Measurements from ENCODE around the gene LAMA3. TPM values are rescaled to one million over a fixed set of nuclear protein-coding genes. Genes with fewer than 3 reads are reported as not detected.
"Not testable (repeated sequence)": the region's sequence is repeated elsewhere in the genome, so short reads cannot be mapped to it uniquely, and the experiment has no call there.

LAMA3 gene
- total RNA-seq, 1 donor: 8.3 TPM

GRCh38 chr18:23714576-23714975 is 25.3 kb downstream of the LAMA3 start:
- Histone ChIP-seq H3K27me3 (ENCODE audit: insufficient read depth, low read length) (no peaks in the 10 kb centered on the region), H3K4me3 (ENCODE audit: insufficient read depth, low read length) (no peak overlapping the region), H2AFZ (ENCODE audit: low read length) (no peak overlapping the region), H3K4me2 (ENCODE audit: insufficient read depth, low read length) (no peak overlapping the region), H3K4me1 (ENCODE audit: insufficient read depth, low read length) (peaks cover 37% of the 10 kb centered on the region), H4K20me1 (ENCODE audit: insufficient read depth, low read length) (no peaks in the 10 kb centered on the region), H3K36me3 (ENCODE audit: insufficient read depth, low read length) (no peaks in the 10 kb centered on the region), H3K79me2 (ENCODE audit: insufficient read depth, low read length) (no peaks in the 10 kb centered on the region), H3K9me3 (ENCODE audit: low read depth, low read length) (no peaks in the 10 kb centered on the region), H3K27ac (ENCODE audit: low read depth, low read length) (no peak overlapping the region)
- TF ChIP-seq CTCF (IDR thresholded peaks at IDR 0.05; ENCODE audit: extremely low read depth, low read depth, low read length): no peak
- DNase-seq (ENCODE audit: insufficient read length, low spot score, missing footprints): no peak

GRCh38 chr18:23716079-23716478 is 26.8 kb downstream of the LAMA3 start:
- not testable (repeated sequence) for DNase-seq (ENCODE audit: insufficient read length, low spot score, missing footprints)
- peak overlapping the region; percentile 14 for H3K4me2 ChIP-seq (ENCODE audit: insufficient read depth, low read length)
- H3K4me1 ChIP-seq (ENCODE audit: insufficient read depth, low read length): peaks cover 37% of the 10 kb centered on the region

GRCh38 chr18:23716516-23716915 is 27.3 kb downstream of the LAMA3 start:
- no peak for TF ChIP-seq CTCF (IDR thresholded peaks at IDR 0.05; ENCODE audit: extremely low read depth, low read depth, low read length)
- H3K27me3 ChIP-seq (ENCODE audit: insufficient read depth, low read length): no peaks in the 10 kb centered on the region
- peak; percentile 94 for DNase-seq (ENCODE audit: insufficient read length, low spot score, missing footprints)
- no peak overlapping the region for H3K4me3 ChIP-seq (ENCODE audit: insufficient read depth, low read length)
- H4K20me1 ChIP-seq (ENCODE audit: insufficient read depth, low read length): no peaks in the 10 kb centered on the region
- H2AFZ ChIP-seq (ENCODE audit: low read length): no peak overlapping the region
- peaks cover 37% of the 10 kb centered on the region for H3K4me1 ChIP-seq (ENCODE audit: insufficient read depth, low read length)
- H3K27ac ChIP-seq (ENCODE audit: low read depth, low read length): peak overlapping the region; percentile 98
- peak overlapping the region; percentile 14 for H3K4me2 ChIP-seq (ENCODE audit: insufficient read depth, low read length)
- no peaks in the 10 kb centered on the region for H3K36me3 ChIP-seq (ENCODE audit: insufficient read depth, low read length)
- no peaks in the 10 kb centered on the region for H3K9me3 ChIP-seq (ENCODE audit: low read depth, low read length)
- no peaks in the 10 kb centered on the region for H3K79me2 ChIP-seq (ENCODE audit: insufficient read depth, low read length)

More at GRCh38 chr18:23716079-23716478, 26.8 kb downstream of the LAMA3 start:
- H3K4me3 ChIP-seq (ENCODE audit: insufficient read depth, low read length); H3K79me2 ChIP-seq (ENCODE audit: insufficient read depth, low read length); H2AFZ ChIP-seq (ENCODE audit: low read length); H3K27me3 ChIP-seq (ENCODE audit: insufficient read depth, low read length); H3K36me3 ChIP-seq (ENCODE audit: insufficient read depth, low read length); H4K20me1 ChIP-seq (ENCODE audit: insufficient read depth, low read length); H3K9me3 ChIP-seq (ENCODE audit: low read depth, low read length): not testable (repeated sequence)
- peak overlapping the region; percentile 98 for H3K27ac ChIP-seq (ENCODE audit: low read depth, low read length)

GRCh38 chr18:23716966-23717365 is 27.7 kb downstream of the LAMA3 start:
- Histone ChIP-seq H3K27ac (ENCODE audit: low read depth, low read length) (peak overlapping the region; percentile 98), H3K9me3 (ENCODE audit: low read depth, low read length) (no peaks in the 10 kb centered on the region), H3K27me3 (ENCODE audit: insufficient read depth, low read length) (no peaks in the 10 kb centered on the region), H2AFZ (ENCODE audit: low read length) (no peak overlapping the region), H4K20me1 (ENCODE audit: insufficient read depth, low read length) (no peaks in the 10 kb centered on the region), H3K4me2 (ENCODE audit: insufficient read depth, low read length) (no peak overlapping the region), H3K36me3 (ENCODE audit: insufficient read depth, low read length) (no peaks in the 10 kb centered on the region), H3K79me2 (ENCODE audit: insufficient read depth, low read length) (no peaks in the 10 kb centered on the region), H3K4me3 (ENCODE audit: insufficient read depth, low read length) (no peak overlapping the region), H3K4me1 (ENCODE audit: insufficient read depth, low read length) (peaks cover 39% of the 10 kb centered on the region)
- no peak for TF ChIP-seq CTCF (IDR thresholded peaks at IDR 0.05; ENCODE audit: extremely low read depth, low read depth, low read length)
- no peak for DNase-seq (ENCODE audit: insufficient read length, low spot score, missing footprints)
